GM19438 (cell line): Measurements from ENCODE around the gene TENT5A.
"Not testable (repeated sequence)": the region's sequence is repeated elsewhere in the genome, so short reads cannot be mapped to it uniquely, and the experiment has no call there.

Source experiments
- ATAC-seq: cut with Tn5 transposase; IDR thresholded peaks from one replicate; pipeline ENCODE4 v1.9.1; 2021; ENCODE audit warnings: low read depth; ENCODE audit not compliant: unreplicated experiment

The TENT5A gene

DNA sequence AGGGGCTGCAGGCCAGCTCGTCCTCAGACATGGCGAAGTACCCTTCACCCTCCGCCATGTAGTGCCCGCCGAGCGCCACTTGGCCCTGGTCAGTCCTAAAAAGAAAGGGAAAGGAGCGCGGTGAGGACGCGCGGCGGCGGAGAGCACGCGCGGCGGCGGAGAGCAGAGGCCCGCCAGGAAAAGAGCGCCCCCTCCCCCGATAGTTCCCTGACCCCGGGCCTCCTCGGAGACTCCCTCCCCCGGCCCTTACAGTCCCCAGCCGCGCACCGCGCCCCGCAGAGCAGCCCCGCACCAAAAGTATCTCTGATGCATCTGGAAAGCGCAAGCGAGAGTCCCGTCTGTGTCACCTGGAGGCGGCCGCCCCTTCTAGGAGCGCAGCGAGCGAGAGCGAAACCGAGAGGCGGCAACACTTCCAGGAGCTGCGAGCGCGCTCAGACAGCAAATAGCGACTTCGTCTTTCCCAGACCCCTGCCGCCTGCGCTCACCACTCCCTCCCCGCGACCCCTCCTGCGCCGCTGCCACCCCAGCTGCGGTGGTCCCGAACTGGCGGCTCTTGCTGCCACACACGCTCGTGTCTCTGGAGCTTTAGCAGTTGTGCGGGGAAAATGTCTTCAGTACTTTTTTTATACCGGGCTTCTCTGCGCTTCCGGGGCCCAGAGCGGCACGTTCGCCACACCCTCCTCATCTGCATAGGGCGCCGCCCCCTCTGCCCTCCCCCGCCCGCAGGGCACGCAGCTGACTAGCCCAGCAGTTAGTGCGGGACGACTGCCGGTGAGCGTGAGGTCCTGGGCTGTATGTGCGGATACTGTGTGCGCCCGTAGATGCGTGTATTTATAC lies at the start of gene TENT5A:
TSS of gene TENT5A (minus strand) at position 598 of the 837 bp plus-strand sequence. CDS start at position 58, 540 bp downstream.
- peak; percentile 69 for ATAC-seq

GRCh38 chr6:81801489-81801888 lies 49.0 kb upstream of the TENT5A start:
- no peak for ATAC-seq

GRCh38 chr6:81800666-81801065 lies 48.2 kb upstream of the TENT5A start:
- ATAC-seq = no peak

- no peak for ATAC-seq
These were observed 46.8 kb upstream of the TENT5A start for GRCh38 chr6:81799323-81799722.

GRCh38 chr6:81797591-81797990 lies 45.1 kb upstream of the TENT5A start:
- ATAC-seq = no peak

DNA sequence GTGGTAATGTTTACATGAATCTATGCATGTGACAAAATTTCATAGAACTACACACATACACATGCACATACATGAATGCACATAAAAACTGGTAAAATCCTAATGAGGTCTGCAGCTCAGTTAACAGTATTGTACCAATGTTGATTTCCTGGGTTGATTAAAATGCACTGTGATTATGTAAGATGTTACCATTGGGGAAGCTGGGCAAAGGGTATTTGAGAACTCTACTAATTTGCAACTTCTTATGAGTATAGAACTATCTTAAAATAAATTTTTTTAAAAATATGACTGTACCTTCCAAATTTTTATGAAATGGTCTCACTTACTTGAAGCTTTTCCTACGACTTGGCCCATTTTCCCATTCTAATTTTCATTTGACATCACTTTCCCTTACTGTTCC lies 43.4 kb upstream of the TENT5A start:
- no peak for ATAC-seq

GRCh38 chr6:81793821-81794475 lies 41.5 kb upstream of the TENT5A start:
- no peak for ATAC-seq

- ATAC-seq = no peak
These were observed 40.3 kb upstream of the TENT5A start for GRCh38 chr6:81792826-81793225.

DNA sequence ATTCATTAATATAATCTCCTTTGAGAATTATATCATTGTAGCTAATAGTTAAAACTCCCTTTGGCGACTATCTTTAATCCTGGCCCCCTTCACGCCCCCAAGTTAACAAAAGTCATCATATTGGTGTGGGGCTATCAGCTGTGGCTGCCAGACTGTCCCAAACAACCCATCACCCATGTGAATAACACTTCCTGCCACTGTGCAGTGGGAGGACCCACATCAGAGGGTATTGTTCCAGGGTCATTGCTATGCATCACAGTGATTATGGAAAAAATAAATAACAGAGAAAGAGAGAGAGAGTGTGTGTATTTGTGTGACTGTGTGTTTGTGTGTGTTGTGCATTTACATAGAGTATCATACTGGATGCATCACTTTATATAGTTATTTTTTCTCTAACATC lies 39.3 kb upstream of the TENT5A start:
- no peak for ATAC-seq

DNA sequence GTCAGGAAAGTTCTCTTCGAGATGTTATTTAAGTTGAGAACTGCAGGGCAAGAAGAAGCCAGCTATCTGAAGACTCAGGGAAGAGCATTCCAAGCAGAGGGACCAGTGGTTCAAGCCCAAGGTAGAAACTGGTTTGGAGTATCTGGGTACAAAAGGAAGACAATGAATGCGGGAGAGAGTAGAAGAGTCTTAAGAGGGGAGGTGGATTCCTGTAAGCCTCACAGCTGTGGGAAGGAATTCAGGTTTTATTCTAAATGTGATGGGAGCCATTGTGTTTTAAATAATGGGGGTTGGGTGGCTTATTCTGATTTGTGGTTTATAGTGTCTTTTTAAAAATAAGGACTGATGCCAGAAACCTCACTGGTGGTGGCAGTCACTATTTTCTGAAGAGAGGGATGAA lies 37.6 kb upstream of the TENT5A start:
- no peak for ATAC-seq

- no peak for ATAC-seq
These were observed 36.8 kb upstream of the TENT5A start for GRCh38 chr6:81789291-81789690.

DNA sequence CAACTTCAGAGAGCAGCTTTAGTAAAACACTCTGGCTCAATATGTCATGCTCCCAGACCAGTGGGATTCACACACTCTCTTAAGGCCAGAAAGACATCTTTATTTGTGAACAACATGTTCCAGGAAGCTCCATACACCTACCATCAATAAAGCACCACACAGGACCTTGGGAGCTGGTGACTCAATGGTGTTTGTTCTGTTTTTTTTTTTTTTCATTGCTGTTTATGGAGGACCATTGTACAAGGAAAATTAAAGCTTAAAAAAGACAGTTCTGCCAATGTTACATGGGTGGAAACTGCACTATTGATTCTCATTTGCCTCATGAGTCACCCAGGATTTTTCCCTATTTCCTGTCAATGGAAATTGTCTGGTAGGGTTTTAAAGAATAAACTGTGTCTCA lies 36.3 kb upstream of the TENT5A start:
- no peak for ATAC-seq

DNA sequence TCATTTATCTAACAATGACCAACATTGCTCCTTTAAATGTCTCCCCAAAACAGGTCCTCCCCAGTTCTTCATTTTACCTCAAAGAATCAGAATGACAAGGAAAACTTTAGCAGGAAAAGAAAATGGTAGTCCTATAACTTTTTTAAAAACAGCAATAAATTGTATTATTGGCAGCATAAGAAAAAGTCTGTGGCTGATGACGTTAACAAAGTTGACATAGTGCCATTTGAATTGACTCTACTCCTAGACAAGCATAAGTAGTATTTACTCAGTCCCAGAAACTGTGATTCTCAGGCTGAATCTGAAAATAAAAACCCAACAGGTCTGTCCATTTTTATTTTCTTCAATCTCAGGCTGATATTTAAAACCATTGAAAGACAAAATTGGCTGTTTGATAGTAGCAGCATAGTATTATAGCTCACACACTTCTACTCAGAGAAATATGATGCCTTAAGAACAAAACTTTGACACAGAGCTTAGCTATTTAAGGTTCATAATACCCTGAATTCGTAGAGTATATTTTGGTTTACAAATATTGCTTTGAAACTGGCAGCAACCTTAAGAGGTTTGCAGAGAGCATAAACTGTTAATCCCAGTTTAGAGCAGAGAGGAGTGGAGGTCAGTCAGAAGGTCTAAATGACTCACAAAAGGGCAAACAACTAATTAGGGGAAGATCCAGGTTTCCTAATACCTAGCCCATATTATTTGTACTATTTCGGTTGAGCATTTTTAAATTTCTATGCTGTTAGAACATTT lies 35.0 kb upstream of the TENT5A start:
- no peak for ATAC-seq

- ATAC-seq = no peak
These were observed 33.7 kb upstream of the TENT5A start for GRCh38 chr6:81786150-81786549.

- no peak for ATAC-seq
These were observed 32.9 kb upstream of the TENT5A start for GRCh38 chr6:81785377-81785776.

GRCh38 chr6:81783893-81784292 lies 31.4 kb upstream of the TENT5A start:
- no peak for ATAC-seq

- ATAC-seq = no peak
These were observed 29.1 kb upstream of the TENT5A start for GRCh38 chr6:81781624-81782023.

- ATAC-seq = no peak
These were observed 25.2 kb upstream of the TENT5A start for GRCh38 chr6:81777586-81778268.

GRCh38 chr6:81776219-81776618 lies 23.7 kb upstream of the TENT5A start:
- ATAC-seq = not testable (repeated sequence)

GRCh38 chr6:81774542-81774941 lies 22.1 kb upstream of the TENT5A start:
- ATAC-seq = no peak

GRCh38 chr6:81773887-81774286 lies 21.4 kb upstream of the TENT5A start:
- no peak for ATAC-seq
